ENCODE measurements around the gene CBLC.

DNA sequence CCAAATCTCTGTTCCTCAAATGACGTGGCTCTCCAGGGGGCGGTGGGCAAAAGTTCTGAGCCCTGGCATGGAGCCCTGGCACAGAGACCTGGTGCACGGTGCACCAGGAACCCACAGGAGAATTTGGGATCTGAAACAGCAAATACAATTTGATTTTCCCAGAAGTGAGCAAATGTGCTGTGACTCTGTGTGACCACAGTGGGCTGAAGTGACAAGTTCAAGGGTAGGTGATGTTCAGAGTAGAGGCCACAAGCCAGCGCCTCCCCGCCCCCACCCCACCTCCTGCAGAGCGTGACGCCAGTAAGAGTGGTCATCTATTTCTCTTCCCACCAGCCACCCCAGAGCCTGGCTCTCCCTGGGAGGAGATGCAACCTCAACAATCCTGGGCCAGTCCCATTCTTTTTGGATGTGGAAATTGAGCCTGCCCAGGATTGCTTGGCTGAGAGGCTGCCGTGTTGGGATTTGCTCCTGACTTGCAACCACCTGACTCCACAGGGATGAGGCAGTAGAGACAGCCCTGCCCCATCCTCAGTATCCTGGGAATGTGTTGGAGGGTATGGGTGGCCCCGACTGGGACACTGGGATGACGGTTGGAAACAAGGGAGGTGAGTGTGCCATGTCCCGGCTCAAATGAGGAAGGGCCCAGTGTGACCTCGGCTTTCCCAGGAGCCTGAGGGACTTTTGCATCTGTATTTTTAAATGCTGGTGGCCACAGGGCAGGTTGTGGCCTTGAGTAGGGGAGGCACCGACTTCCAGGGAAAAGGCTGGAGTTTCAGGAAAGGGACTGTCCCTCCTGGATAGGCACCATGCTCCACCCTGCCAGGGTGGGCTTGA is 40.2 kb upstream of the CBLC start:
- TF ChIP-seq SP1 (IDR thresholded peaks at IDR 0.05) (no peak), FOXK2 (IDR thresholded peaks at IDR 0.05) (no peak), FOXA1 (IDR thresholded peaks at IDR 0.05) (no peak), SUZ12 (IDR thresholded peaks at IDR 0.05) (no peak), FOXM1 (IDR thresholded peaks at IDR 0.05; ENCODE audit: borderline replicate concordance) (no peak), CTBP1 (IDR thresholded peaks at IDR 0.05; ENCODE audit: borderline replicate concordance) (no peak), BHLHE40 (IDR thresholded peaks at IDR 0.05; ENCODE audit: borderline replicate concordance) (no peak), L3MBTL2 (conservative IDR thresholded peaks at IDR 0.05) (no peak), TARDBP (IDR thresholded peaks at IDR 0.05) (no peak), LEF1 (IDR thresholded peaks at IDR 0.05; ENCODE audit: borderline replicate concordance) (no peak), ELF4 (IDR thresholded peaks at IDR 0.05) (no peak), ZNF384 (IDR thresholded peaks at IDR 0.05) (no peak), ARNT (IDR thresholded peaks at IDR 0.05) (no peak), HDGF (IDR thresholded peaks at IDR 0.05; ENCODE audit: borderline replicate concordance) (no peak)
